Esophagus muscularis mucosa (tissue), 4 donors: ENCODE measurements around the gene MANBA.
"Not testable (repeated sequence)": the region's sequence is repeated elsewhere in the genome, so short reads cannot be mapped to it uniquely, and the experiment has no call there.

Experiments
- CTCF ChIP-seq, 3 experiments: fragments of 200-600 bp in 2 of 3; fragments of 450-650 bp in 1 of 3; sonication (generic) in 2 of 3; IDR thresholded peaks; one replicate each; pipeline ENCODE4 v1.5.1; 2017 to 2019; ENCODE audit warnings: antibody characterized with exemption in 3 of 3, mild to moderate bottlenecking in 2 of 3, moderate library complexity in 1 of 3
- EP300 ChIP-seq: sonication (generic); formaldehyde crosslinking; IDR thresholded peaks from one replicate; pipeline ENCODE4 v1.6.1; 2017; ENCODE audit warnings: antibody characterized with exemption
- POLR2A ChIP-seq: fragments of 450-650 bp; IDR thresholded peaks from one replicate; pipeline ENCODE4 v1.6.1; 2017; ENCODE audit warnings: antibody characterized with exemption, moderate library complexity, mild to moderate bottlenecking, low read depth
- POLR2AphosphoS5 ChIP-seq, 2 donors: sonication (generic); formaldehyde crosslinking; IDR thresholded peaks; one replicate each; pipeline ENCODE4 v1.6.1; 2017; ENCODE audit warnings: antibody characterized with exemption in 2 of 2

DNA sequence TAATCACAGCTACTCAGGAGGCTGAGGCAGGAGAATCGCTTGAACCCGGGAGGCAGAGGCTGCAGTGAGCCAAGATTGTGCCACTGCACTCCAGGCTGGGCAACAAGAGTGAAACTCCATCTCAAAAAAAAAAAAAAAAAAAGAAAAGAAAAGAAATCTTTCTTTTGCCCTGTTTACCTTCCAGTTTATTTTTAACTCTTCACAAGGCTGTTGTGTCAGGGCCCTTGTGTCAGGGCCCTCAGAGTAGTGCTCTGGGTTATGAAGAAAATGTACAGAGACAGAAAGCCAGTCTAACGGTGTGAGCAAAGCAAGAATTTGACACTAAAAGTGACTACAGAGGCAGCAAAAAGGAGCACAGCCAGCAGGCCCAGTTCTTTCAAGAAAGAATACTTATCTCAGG, 47.0 kb downstream of the MANBA start:
- TF ChIP-seq CTCF (IDR thresholded peaks at IDR 0.05); POLR2AphosphoS5 (IDR thresholded peaks at IDR 0.05); EP300; POLR2A: not testable (repeated sequence)
